ENCODE results near the gene GLYR1. TPM values are rescaled to one million over a fixed set of nuclear protein-coding genes. Genes with fewer than 3 reads are reported as not detected.
A peak's percentile ranks its signal among the peaks of the same experiment; 100 is the strongest.

The GLYR1 gene
- total and polyA plus RNA-seq, 9 of the 15 experiments (the other 6 are each of a cell fraction or from before 2014, with no cell fraction given): 6.7 to 99.2 (median 60.2) TPM

GRCh38 chr16:4766875-4767628 lies 80.0 kb downstream of the GLYR1 start, which contains the start of gene ZNF500 (continued):
- TF ChIP-seq GATAD2A (IDR thresholded peaks at IDR 0.05) (peak; percentile 88), MCM2 (IDR thresholded peaks at IDR 0.05; ENCODE audit: low read depth) (no peak), PYGO2 (tag; IDR thresholded peaks at IDR 0.05) (no peak), ZBTB1 (CRISPR knock-in tag; IDR thresholded peaks at IDR 0.05; ENCODE audit: borderline replicate concordance, low read depth) (peak; percentile 93; the same call in 1 of the 2 replicates), AFF1 (IDR thresholded peaks at IDR 0.05; ENCODE audit: low read depth in 1 of 2, partially characterized antibody in 2 of 2) (peak in 1 of 2 experiments; percentile 96), ZNF584 (CRISPR knock-in tag; IDR thresholded peaks at IDR 0.05; ENCODE audit: low read depth) (no peak), TAF7 (tag; IDR thresholded peaks at IDR 0.05) (0 out of 2 replicates have a peak, but pooled peaks have one; percentile 29), U2AF1 (optimal IDR thresholded peaks at IDR 0.05; ENCODE audit: low read depth, low read length) (peak; percentile 68), TCFL5 (CRISPR knock-in tag; conservative IDR thresholded peaks at IDR 0.05) (no peak), MCM5 (IDR thresholded peaks at IDR 0.05; ENCODE audit: low read depth) (no peak), MAFG (tag; conservative IDR thresholded peaks at IDR 0.05) (no peak), PML (IDR thresholded peaks at IDR 0.05; ENCODE audit: low read length) (no peak), CEBPG (CRISPR knock-in tag; IDR thresholded peaks at IDR 0.05) (no peak), CEBPG (tag; conservative IDR thresholded peaks at IDR 0.05 in 1 of 2, IDR thresholded peaks at IDR 0.05 in 1 of 2) (no peak), ZNF384 (IDR thresholded peaks at IDR 0.05; ENCODE audit: low read depth, low read length) (no peak), NFIX (CRISPR knock-in tag; IDR thresholded peaks at IDR 0.05; ENCODE audit: low read depth) (no peak), TBP (optimal IDR thresholded peaks at IDR 0.05; ENCODE audit: low read depth, low read length) (peak; percentile 77), SOX6 (IDR thresholded peaks at IDR 0.05) (no peak), MLX (CRISPR knock-in tag; conservative IDR thresholded peaks at IDR 0.05) (no peak), RB1 (IDR thresholded peaks at IDR 0.05; ENCODE audit: low read depth) (peak; percentile 68; the same call in 1 of the 2 replicates), ZNF76 (CRISPR knock-in tag; IDR thresholded peaks at IDR 0.05; ENCODE audit: borderline replicate concordance) (peak; percentile 77; the same call in 1 of the 2 replicates), ZNF316 (IDR thresholded peaks at IDR 0.05) (no peak; the same call in 1 of the 2 replicates), ASH1L (IDR thresholded peaks at IDR 0.05; ENCODE audit: borderline replicate concordance, low read depth, partially characterized antibody) (no peak)
- TF ChIP-seq, protein P1, sequence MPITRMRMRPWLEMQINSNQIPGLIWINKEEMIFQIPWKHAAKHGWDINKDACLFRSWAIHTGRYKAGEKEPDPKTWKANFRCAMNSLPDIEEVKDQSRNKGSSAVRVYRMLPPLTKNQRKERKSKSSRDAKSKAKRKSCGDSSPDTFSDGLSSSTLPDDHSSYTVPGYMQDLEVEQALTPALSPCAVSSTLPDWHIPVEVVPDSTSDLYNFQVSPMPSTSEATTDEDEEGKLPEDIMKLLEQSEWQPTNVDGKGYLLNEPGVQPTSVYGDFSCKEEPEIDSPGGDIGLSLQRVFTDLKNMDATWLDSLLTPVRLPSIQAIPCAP (CRISPR knock-in tag; IDR thresholded peaks at IDR 0.05; ENCODE audit: borderline replicate concordance): no peak

All from K562 (cell line).